GM06990 (cell line): ENCODE measurements around the gene HDLBP.

ENCODE experiments used
- DNase-seq: peaks from one replicate; pipeline ENCODE4 v3.0.0-alpha.2; 2011; ENCODE audit not compliant: insufficient read length; ENCODE audit errors: extremely low read depth
- H3K27me3 ChIP-seq: replicated peaks from 2 replicates; pipeline ENCODE4 v1.6.0; 2011; ENCODE audit warnings: low read length; ENCODE audit not compliant: control insufficient read depth, insufficient read depth
- H3K36me3 ChIP-seq: 2 replicates; pipeline ENCODE4 v1.5.1; 2011; ENCODE audit warnings: low read length; ENCODE audit not compliant: control insufficient read depth, insufficient read depth
- H3K4me3 ChIP-seq: replicated peaks from 2 replicates; pipeline ENCODE4 v1.5.1; 2011; ENCODE audit warnings: low read depth, mild to moderate bottlenecking, control low read depth, low read length
- TF ChIP-seq, protein P1 (sequence below): IDR thresholded peaks from 2 replicates; pipeline ENCODE4 v1.5.1; 2011; ENCODE audit warnings: low read length, control low read depth, mild to moderate bottlenecking, inconsistent platforms; ENCODE audit not compliant: insufficient read depth, poor library complexity, severe bottlenecking

HDLBP gene, protein sequence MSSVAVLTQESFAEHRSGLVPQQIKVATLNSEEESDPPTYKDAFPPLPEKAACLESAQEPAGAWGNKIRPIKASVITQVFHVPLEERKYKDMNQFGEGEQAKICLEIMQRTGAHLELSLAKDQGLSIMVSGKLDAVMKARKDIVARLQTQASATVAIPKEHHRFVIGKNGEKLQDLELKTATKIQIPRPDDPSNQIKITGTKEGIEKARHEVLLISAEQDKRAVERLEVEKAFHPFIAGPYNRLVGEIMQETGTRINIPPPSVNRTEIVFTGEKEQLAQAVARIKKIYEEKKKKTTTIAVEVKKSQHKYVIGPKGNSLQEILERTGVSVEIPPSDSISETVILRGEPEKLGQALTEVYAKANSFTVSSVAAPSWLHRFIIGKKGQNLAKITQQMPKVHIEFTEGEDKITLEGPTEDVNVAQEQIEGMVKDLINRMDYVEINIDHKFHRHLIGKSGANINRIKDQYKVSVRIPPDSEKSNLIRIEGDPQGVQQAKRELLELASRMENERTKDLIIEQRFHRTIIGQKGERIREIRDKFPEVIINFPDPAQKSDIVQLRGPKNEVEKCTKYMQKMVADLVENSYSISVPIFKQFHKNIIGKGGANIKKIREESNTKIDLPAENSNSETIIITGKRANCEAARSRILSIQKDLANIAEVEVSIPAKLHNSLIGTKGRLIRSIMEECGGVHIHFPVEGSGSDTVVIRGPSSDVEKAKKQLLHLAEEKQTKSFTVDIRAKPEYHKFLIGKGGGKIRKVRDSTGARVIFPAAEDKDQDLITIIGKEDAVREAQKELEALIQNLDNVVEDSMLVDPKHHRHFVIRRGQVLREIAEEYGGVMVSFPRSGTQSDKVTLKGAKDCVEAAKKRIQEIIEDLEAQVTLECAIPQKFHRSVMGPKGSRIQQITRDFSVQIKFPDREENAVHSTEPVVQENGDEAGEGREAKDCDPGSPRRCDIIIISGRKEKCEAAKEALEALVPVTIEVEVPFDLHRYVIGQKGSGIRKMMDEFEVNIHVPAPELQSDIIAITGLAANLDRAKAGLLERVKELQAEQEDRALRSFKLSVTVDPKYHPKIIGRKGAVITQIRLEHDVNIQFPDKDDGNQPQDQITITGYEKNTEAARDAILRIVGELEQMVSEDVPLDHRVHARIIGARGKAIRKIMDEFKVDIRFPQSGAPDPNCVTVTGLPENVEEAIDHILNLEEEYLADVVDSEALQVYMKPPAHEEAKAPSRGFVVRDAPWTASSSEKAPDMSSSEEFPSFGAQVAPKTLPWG (N-terminal part only)

DNA sequence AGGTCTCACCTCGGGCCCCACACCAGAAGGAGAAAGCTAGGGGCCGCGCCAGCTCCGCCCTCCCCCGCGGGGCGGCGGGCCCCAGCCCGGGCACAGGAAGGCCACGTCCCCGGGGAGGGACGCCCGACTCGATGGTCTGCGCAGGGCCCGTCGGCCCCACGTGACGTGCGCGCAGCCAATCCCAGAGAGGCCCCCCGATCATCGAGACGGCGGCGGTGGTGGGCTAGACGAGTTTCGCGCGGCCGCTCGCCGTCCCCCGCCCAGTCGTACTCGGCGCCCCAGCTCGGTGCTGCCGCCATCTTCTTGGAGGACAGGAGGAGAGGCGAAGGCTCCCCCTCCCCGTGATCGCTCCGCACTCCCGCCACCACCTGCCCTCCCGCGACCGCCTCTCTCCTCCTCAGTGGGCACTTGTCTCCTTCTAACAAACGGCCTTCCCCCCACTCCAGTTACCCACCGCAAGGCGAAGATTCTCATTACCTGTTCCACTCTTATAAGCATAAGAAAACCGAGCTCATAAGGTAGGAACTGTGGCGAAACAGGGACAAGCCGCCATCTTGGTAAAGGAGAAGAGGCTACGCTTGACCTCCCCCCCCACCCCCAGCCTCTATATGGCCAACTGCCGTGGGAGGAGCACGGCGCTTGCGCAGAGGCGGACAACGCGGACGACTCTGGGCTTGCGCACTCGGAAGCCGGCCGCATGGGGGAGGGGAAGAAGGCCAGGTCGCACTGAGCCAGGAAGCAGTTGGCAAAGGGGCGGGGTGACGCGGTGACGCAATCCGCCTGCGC lies at the start of gene HDLBP:
Gene HDLBP, minus strand, starts transcription at position 580 of the 786 bp plus-strand sequence. CDS start 48,803 bp downstream, outside the sequence.
- TF ChIP-seq, protein P1, sequence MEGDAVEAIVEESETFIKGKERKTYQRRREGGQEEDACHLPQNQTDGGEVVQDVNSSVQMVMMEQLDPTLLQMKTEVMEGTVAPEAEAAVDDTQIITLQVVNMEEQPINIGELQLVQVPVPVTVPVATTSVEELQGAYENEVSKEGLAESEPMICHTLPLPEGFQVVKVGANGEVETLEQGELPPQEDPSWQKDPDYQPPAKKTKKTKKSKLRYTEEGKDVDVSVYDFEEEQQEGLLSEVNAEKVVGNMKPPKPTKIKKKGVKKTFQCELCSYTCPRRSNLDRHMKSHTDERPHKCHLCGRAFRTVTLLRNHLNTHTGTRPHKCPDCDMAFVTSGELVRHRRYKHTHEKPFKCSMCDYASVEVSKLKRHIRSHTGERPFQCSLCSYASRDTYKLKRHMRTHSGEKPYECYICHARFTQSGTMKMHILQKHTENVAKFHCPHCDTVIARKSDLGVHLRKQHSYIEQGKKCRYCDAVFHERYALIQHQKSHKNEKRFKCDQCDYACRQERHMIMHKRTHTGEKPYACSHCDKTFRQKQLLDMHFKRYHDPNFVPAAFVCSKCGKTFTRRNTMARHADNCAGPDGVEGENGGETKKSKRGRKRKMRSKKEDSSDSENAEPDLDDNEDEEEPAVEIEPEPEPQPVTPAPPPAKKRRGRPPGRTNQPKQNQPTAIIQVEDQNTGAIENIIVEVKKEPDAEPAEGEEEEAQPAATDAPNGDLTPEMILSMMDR: peak; percentile 50
- DNase-seq: peak; percentile 99
- Histone ChIP-seq H3K4me3 (peak within 1 kb of the TSS; percentile 99), H3K27me3 (no peaks in the 10 kb centered on the region), H3K36me3 (no peaks in the 10 kb centered on the region; the same call in 1 of the 2 replicates)

DNA sequence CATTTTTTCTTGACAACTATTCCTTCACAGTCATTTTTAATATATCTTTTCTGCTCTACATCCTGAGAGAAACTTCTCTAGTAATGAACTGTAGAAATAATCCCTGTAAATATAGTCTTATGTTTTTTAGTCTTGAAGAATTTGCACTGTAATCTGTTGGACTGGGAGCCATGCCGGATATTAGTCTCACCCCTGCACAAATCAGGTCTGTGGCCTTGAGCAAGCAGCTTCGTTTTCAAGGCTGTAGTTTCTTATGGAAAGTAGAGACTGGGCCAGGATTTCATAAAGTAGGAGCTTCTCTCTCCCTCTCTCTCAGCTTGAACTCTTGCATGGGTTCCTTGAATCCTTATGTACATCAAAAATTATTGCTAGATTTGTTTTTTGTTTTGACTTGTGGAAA lies 49.3 kb upstream of the HDLBP start:
- Histone ChIP-seq H3K36me3 (no peaks in the 10 kb centered on the region), H3K27me3 (no peaks in the 10 kb centered on the region), H3K4me3 (no peak overlapping the region)
- TF ChIP-seq, protein P1: no peak
- no peak for DNase-seq

DNA sequence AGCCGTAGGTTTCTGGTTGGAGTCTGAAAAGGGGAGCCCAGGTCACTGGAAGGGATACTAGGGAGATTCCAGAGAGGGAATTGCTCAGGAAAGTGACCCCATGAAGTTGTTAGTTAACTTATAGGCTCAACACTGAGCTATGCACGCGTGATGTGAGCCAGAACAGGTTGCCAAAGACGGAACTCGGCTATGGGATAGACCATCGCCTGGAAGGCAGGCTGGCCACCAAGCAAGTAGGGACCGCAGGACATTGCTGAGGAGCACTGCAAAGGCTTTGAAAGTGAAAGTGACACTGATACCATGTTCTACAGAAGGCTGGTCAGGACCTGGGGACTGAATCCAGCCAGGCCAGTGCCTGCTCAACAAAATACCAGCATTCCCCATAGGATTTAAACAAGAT lies 48.0 kb upstream of the HDLBP start:
- Histone ChIP-seq H3K4me3 (no peak overlapping the region), H3K36me3 (no peaks in the 10 kb centered on the region), H3K27me3 (no peaks in the 10 kb centered on the region)
- TF ChIP-seq, protein P1: no peak
- no peak for DNase-seq

DNA sequence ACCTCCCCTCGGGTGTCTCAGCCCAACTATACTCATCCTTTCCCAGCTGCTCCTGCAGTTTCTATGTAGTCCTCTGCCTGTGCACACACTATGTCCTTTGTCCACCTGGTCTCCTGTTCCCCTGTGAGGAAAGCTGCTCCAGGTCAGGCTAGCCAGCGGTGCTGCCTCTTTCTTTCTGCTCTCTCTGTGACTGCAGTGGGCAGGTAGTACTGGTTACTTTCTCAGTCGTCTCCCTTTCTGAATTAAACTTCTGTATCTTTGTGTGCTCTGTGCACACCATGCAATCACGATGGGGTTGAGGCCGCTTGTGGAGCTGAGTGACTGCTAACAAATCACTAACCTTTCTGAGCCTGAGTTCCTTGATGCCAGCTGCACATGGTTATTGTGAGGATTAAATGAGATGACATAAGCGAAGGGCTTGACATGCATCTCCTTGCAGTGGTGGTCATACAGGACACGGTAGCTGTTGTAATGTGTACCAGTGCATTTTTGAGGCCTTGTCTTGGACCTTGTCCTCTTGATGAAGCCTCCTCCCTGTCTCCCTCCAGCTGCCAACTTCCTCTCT lies 44.1 kb upstream of the HDLBP start:
- DNase-seq: no peak
- TF ChIP-seq, protein P1: no peak
- Histone ChIP-seq H3K36me3 (peaks cover 6% of the 10 kb centered on the region), H3K4me3 (no peak overlapping the region), H3K27me3 (no peaks in the 10 kb centered on the region)
